Stimulated activated CD4-positive, alpha-beta T cell treated with anti-CD3 and anti-CD28 coated beads, Interleukin-1b, Interleukin-23, amount 100 ng/mL, for 24 hours (primary cell): ENCODE data around the gene PLEKHA1.

ENCODE experiments used
- DNase-seq, 4 experiments: peaks; one replicate each; pipeline ENCODE4 v3.0.0-alpha.2; 2020; ENCODE audit warnings: low read depth in 4 of 4, low spot score in 1 of 4

PLEKHA1 gene

GRCh38 chr10:122475591-122476332, 101.3 kb downstream of the PLEKHA1 start:
- no peak for DNase-seq

- no peak for DNase-seq
These were observed 101.8 kb downstream of the PLEKHA1 start for GRCh38 chr10:122476333-122476695.

GRCh38 chr10:122477436-122477835, 102.9 kb downstream of the PLEKHA1 start:
- no peak for DNase-seq

GRCh38 chr10:122478971-122479370, 104.5 kb downstream of the PLEKHA1 start:
- no peak for DNase-seq

- DNase-seq = no peak
These were observed 105.8 kb downstream of the PLEKHA1 start for GRCh38 chr10:122480146-122480833.

GRCh38 chr10:122481296-122482056, 107.0 kb downstream of the PLEKHA1 start:
- DNase-seq = no peak
